A549 (cell line): ENCODE measurements around the gene UQCR11. TPM values are rescaled to one million over a fixed set of nuclear protein-coding genes. Genes with fewer than 3 reads are reported as not detected.

ENCODE experiments used
- ATAC-seq, 2 experiments: fragments of 200-7000 bp in 1 of 2; fragments of >200 bp in 1 of 2; cut with Nextera tagmentation in 1 of 2; cut with Tn5 transposase in 1 of 2; 3 replicates each; pipeline versions ENCODE4 v1.8.0 to v1.9.1; 2018 to 2020; ENCODE audit warnings: mild to moderate bottlenecking in 1 of 2, moderate library complexity in 1 of 2
- CTCF ChIA-PET: fragments of 300-600 bp; sonication (Branson Sonifier 250); formaldehyde crosslinking; extraction: SDS; loops from one replicate; lab custom pipeline; 2021; ENCODE audit warnings: antibody characterized with exemption, inconsistent platforms; lab: Yijun Ruan, JAX
- POLR2A ChIA-PET: fragments of 350-600 bp; formaldehyde crosslinking; extraction: SDS; loops from one replicate; lab custom pipeline; 2021; ENCODE audit warnings: antibody characterized with exemption, inconsistent platforms; lab: Yijun Ruan, JAX
- DNase-seq, 2 experiments: peaks; one replicate each; pipeline versions ENCODE4 v3.0.0 to v3.0.0-alpha.2; 2011 to 2016; ENCODE audit warnings: low read depth in 1 of 2, low spot score in 1 of 2
- FAIRE-seq: peaks from 2 replicates; lab custom pipeline; 2011; peaks lifted over from hg19 to GRCh38; lab: Jason Lieb, UNC
- H3K27ac ChIP-seq, 2 experiments: fragments of >200 bp; sonication (Bioruptor Twin); formaldehyde crosslinking; 3 replicates each; pipeline ENCODE4 v1.5.1; 2016 to 2017
- H3K4me1 ChIP-seq: fragments of >200 bp; sonication (Bioruptor Twin); formaldehyde crosslinking; 3 replicates; pipeline ENCODE4 v1.6.1; 2016
- H3K4me2 ChIP-seq: fragments of >200 bp; sonication (Bioruptor Twin); formaldehyde crosslinking; 3 replicates; pipeline ENCODE4 v1.6.1; 2016
- H3K4me3 ChIP-seq: fragments of >200 bp; sonication (Bioruptor Twin); formaldehyde crosslinking; 3 replicates; pipeline ENCODE4 v1.5.1; 2016
- H3K9me3 ChIP-seq: fragments of >200 bp; sonication (Bioruptor Twin); formaldehyde crosslinking; 3 replicates; pipeline ENCODE4 v1.6.1; 2016
- CEBPB ChIP-seq, 2 experiments: fragments of >200 bp in 1 of 2; sonication (Bioruptor Twin) in 1 of 2; formaldehyde crosslinking in 1 of 2; IDR thresholded peaks; 2 replicates each; pipeline ENCODE4 v1.6.1; 2012 to 2016
- CHD4 ChIP-seq: fragments of 200-600 bp; sonication (generic); IDR thresholded peaks from 2 replicates; pipeline ENCODE4 v1.6.1; 2016; ENCODE audit warnings: antibody characterized with exemption, mild to moderate bottlenecking, borderline replicate concordance
- EHMT2 ChIP-seq: fragments of 200-600 bp; sonication (generic); IDR thresholded peaks from 2 replicates; pipeline ENCODE4 v1.6.1; 2016; ENCODE audit warnings: antibody characterized with exemption, low read depth, mild to moderate bottlenecking, moderate library complexity
- EP300 ChIP-seq, 2 experiments: fragments of >200 bp; sonication (Bioruptor Twin); formaldehyde crosslinking; IDR thresholded peaks; 2 replicates in 1 of 2; 3 replicates in 1 of 2; pipeline ENCODE4 v1.6.1; 2016 to 2017
- FOSB ChIP-seq: fragments of 250-450 bp; sonication (Bioruptor Pico); IDR thresholded peaks from 2 replicates; pipeline ENCODE4 v1.5.0; 2020; ENCODE audit warnings: mild to moderate bottlenecking, moderate library complexity
- FOSL2 ChIP-seq, 2 experiments: fragments of 450-650 bp in 1 of 2; fragments of >200 bp in 1 of 2; sonication (Bioruptor Twin) in 1 of 2; formaldehyde crosslinking; IDR thresholded peaks; 2 replicates each; pipeline versions ENCODE4 v1.5.0 to v1.6.1; 2016 to 2020; ENCODE audit warnings: mild to moderate bottlenecking in 1 of 2, moderate library complexity in 1 of 2
- HEYL ChIP-seq: fragments of 250-450 bp; sonication (Bioruptor Pico); IDR thresholded peaks from 2 replicates; pipeline ENCODE4 v1.8.0; 2021; ENCODE audit warnings: mild to moderate bottlenecking, moderate library complexity
- HOXB13 ChIP-seq: fragments of 250-450 bp; sonication (Bioruptor Pico); IDR thresholded peaks from 2 replicates; pipeline ENCODE4 v1.5.0; 2020; ENCODE audit warnings: low read depth, mild to moderate bottlenecking, moderate library complexity
- KDM5A ChIP-seq: fragments of 200-600 bp; sonication (generic); IDR thresholded peaks from 2 replicates; pipeline ENCODE4 v1.6.1; 2016; ENCODE audit warnings: antibody characterized with exemption, mild to moderate bottlenecking
- NFE2L2 ChIP-seq: fragments of 150-350 bp; conservative IDR thresholded peaks from 2 replicates; pipeline ENCODE4 v1.6.1; 2014; ENCODE audit warnings: low read length
- NR3C1 ChIP-seq: fragments of >200 bp; sonication (Bioruptor Twin); formaldehyde crosslinking; IDR thresholded peaks from 3 replicates; pipeline ENCODE4 v1.6.1; 2017
- POLR2A ChIP-seq: IDR thresholded peaks from 2 replicates; pipeline ENCODE4 v1.6.1; 2012; ENCODE audit warnings: mild to moderate bottlenecking, low read length
- RCOR1 ChIP-seq: fragments of 150-350 bp; IDR thresholded peaks from 2 replicates; pipeline ENCODE4 v1.6.1; 2014; ENCODE audit warnings: antibody characterized with exemption, low read length, low read depth
- ZFP36 ChIP-seq: fragments of 450-650 bp; IDR thresholded peaks from 2 replicates; pipeline ENCODE4 v1.6.1; 2014; ENCODE audit warnings: borderline replicate concordance; ENCODE audit not compliant: partially characterized antibody
- whole genome bisulfite sequencing: methylation state at CpG from one replicate; pipeline ENCODE4 v1.1.6; 2017; ENCODE audit errors: missing lambda C conversion rate; 5-methylcytosine and 5-hydroxymethylcytosine counted together
- polyA plus RNA-seq, 4 experiments: library from polyadenylated mRNA; depleted of rRNA in 3 of 4; stranded (reverse); fragments of >200 nt; fragmentation: RNase III in 1 of 4; extraction: RNeasy Plus Mini Kit Qiagen cat#74134 plus additional on column Dnase treatment in 1 of 4; gene quantifications; 2 replicates in 3 of 4; 3 replicates in 1 of 4; pipeline ENCODE4 v1.2.3, GENCODE V29; 2011 to 2017
- TF ChIP-seq, protein P1 (sequence below): fragments of 450-650 bp; IDR thresholded peaks from 2 replicates; pipeline ENCODE4 v1.6.1; 2014; ENCODE audit warnings: antibody characterized with exemption
- TF ChIP-seq, protein P2 (sequence below): IDR thresholded peaks from 2 replicates; pipeline ENCODE4 v1.6.1; 2012; ENCODE audit warnings: low read depth, borderline replicate concordance
- TF ChIP-seq, protein P3 (sequence below): fragments of >200 bp; sonication (Bioruptor Twin); formaldehyde crosslinking; IDR thresholded peaks from 2 replicates; pipeline ENCODE4 v1.6.1; 2016
- TF ChIP-seq, protein P4 (sequence below): fragments of 250-450 bp; sonication (Bioruptor Pico); IDR thresholded peaks from 2 replicates; pipeline ENCODE4 v1.5.0; 2020; ENCODE audit warnings: low read depth, mild to moderate bottlenecking, moderate library complexity

UQCR11 gene
- polyA plus RNA-seq, 2 of the 4 experiments (the other 2 are of a cell fraction) = 111 to 152 TPM

DNA sequence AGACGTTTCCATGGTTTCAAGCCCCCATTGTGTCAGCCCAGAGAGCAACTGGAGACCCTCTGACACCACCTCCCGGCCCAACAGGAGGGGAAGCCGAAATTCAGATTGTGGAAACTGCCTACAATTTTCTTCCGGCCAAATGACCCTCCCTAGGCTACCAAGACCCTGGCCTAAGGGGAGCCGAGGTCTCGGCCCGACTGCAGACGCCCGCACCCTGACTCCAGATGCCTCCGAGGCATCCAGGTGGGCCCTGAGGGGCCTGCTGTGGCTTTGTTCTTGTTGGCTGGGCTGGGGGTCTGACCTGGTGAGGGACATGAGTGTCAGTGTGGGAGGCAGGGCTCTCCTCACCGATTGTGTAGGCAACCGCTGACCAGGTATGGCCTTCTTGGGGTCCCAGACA lies 46.7 kb downstream of the UQCR11 start:
- no peak for DNase-seq
- H3K27ac ChIP-seq = no peak overlapping the region
- TF ChIP-seq FOSL2 (IDR thresholded peaks at IDR 0.05) = no peak
- TF ChIP-seq FOSL2 (CRISPR knock-in tag; IDR thresholded peaks at IDR 0.05) = no peak
- no peak for TF ChIP-seq KDM5A
- no peak for TF ChIP-seq EHMT2
- TF ChIP-seq, protein P1, sequence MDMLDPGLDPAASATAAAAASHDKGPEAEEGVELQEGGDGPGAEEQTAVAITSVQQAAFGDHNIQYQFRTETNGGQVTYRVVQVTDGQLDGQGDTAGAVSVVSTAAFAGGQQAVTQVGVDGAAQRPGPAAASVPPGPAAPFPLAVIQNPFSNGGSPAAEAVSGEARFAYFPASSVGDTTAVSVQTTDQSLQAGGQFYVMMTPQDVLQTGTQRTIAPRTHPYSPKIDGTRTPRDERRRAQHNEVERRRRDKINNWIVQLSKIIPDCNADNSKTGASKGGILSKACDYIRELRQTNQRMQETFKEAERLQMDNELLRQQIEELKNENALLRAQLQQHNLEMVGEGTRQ = no peak
- no peak for TF ChIP-seq ZFP36
- TF ChIP-seq, protein P2, sequence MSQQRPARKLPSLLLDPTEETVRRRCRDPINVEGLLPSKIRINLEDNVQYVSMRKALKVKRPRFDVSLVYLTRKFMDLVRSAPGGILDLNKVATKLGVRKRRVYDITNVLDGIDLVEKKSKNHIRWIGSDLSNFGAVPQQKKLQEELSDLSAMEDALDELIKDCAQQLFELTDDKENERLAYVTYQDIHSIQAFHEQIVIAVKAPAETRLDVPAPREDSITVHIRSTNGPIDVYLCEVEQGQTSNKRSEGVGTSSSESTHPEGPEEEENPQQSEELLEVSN = no peak
- TF ChIP-seq, all 56 proteins: peak for 0
- Histone ChIP-seq H3K4me2 (no peak overlapping the region), H3K9me3 (no peaks in the 10 kb centered on the region), H3K4me1 (no peaks in the 10 kb centered on the region), H3K4me3 (no peak overlapping the region)
- ATAC-seq (no peak), FAIRE-seq (no peak)
- CTCF ChIA-PET = interaction anchor here (0.6 to 1.2 kb wide), 3 partner anchors 15 to 114 kb away, joined by 3 to 5 read pairs (median 4); no protein-coding TSS in a partner anchor
- POLR2A ChIA-PET = no interaction called here
- WGBS = 86% methylated on average over 12 of the region's 12 CpGs

DNA sequence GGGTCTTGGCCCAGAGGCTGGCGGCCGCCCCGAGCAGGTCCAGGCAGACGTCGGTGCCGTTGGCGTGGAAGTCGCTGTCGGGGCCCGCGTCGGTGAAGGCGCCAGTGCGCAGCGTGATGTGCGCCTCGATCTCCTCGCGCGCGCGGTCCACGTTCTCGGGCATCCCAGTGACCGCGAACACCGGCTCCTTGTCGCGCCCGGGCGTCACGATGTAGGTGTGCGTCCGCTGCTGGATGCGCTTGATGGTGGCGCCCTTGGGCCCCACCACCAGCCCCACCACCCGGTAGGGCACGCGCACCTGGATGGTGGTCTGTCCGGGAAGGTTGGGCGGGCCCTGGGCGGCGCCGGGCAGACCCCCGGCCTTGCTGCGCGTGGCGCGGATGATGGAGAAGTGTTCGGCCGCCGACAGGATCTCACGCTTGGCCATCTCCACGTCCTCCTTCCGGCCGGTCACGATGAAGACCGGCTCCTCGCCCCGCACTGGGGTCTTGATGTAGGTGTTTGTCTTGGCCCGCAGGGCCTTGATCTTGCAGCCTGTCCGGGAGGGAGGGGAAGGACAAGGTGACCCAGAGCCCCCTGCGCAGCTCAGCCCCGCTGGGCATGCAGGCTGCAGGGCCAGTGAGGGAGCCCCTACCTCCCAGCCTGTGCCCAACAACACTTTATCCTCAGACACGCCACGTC lies 48.7 kb downstream of the UQCR11 start:
- CTCF ChIA-PET = no interaction called here
- no peak for DNase-seq
- no peaks in the 10 kb centered on the region for H3K4me1 ChIP-seq
- no peak overlapping the region for H3K27ac ChIP-seq
- no peak overlapping the region for H3K4me3 ChIP-seq
- TF ChIP-seq RCOR1 (no peak), CEBPB (IDR thresholded peaks at IDR 0.05) (no peak), HOXB13 (no peak)
- TF ChIP-seq, protein P3, sequence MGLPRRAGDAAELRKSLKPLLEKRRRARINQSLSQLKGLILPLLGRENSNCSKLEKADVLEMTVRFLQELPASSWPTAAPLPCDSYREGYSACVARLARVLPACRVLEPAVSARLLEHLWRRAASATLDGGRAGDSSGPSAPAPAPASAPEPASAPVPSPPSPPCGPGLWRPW = no peak
- no peak for ATAC-seq
- FAIRE-seq = no peak
- POLR2A ChIA-PET = no interaction called here
- H3K9me3 ChIP-seq = no peaks in the 10 kb centered on the region
- WGBS = 96% methylated on average over 48 of the region's 66 CpGs
- H3K4me2 ChIP-seq = no peak overlapping the region

DNA sequence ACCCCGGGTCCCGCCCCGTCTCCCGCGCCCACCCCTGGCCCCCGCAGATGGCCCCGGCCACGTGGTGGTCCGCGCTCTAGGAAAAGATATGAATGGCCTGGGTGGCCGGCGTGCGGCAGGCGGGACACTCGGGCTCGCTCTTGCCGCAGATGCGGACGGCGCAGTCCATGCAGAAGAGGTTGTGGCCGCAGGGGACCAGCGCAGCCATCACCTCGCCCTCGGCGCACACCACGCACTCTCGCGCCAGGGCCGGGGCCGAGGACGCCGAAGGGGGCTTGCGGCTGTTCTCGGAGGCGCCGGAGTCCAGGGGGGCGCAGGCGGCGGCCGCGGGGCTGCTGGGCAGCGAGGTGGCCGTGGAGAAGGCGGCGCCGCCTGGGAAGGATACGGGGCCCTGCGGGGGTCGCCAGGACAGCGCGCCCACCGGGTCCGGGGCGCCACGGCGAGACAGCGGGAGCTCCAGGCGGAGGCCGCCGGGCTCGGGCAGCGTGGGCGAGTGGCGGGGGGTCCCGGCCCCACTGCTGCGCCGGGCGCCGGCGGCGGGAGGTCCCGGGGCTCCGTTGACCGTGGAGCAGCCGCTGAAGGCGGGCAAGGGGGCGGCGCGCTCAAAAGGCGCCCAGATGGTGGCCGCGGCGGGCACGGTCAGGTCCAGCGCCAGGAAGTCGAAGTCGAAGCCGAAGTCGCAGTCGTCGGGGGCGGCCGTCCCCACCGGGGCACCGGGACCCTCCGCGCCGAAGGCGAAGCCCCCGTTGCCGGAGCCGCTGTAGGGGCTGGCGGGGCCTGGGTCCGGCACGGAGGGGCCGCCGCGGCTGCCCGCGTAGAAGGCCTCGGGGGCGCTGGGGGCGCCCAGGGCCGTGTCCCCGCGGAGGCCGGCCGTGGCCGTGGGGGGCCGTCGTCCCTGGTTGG lies 49.5 kb downstream of the UQCR11 start:
- ChIA-PET POLR2A (no interaction called here), CTCF (no interaction called here)
- ATAC-seq (no peak), FAIRE-seq (no peak), DNase-seq (no peak)
- H3K9me3 ChIP-seq = no peaks in the 10 kb centered on the region
- 95% methylated on average over 64 of the region's 121 CpGs for WGBS
- H3K4me2 ChIP-seq = no peak overlapping the region
- no peaks in the 10 kb centered on the region for H3K4me1 ChIP-seq
- TF ChIP-seq, protein P4, sequence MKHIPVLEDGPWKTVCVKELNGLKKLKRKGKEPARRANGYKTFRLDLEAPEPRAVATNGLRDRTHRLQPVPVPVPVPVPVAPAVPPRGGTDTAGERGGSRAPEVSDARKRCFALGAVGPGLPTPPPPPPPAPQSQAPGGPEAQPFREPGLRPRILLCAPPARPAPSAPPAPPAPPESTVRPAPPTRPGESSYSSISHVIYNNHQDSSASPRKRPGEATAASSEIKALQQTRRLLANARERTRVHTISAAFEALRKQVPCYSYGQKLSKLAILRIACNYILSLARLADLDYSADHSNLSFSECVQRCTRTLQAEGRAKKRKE (CRISPR knock-in tag) = no peak
- TF ChIP-seq, protein P3 = no peak
- no peak for TF ChIP-seq FOSB (CRISPR knock-in tag)
- TF ChIP-seq EP300 (IDR thresholded peaks at IDR 0.05) = no peak
- no peak for TF ChIP-seq CHD4
- no peak for TF ChIP-seq POLR2A
- no peak for TF ChIP-seq NR3C1
- TF ChIP-seq, protein P2 = no peak
- no peak for TF ChIP-seq NFE2L2
- TF ChIP-seq FOSL2 (IDR thresholded peaks at IDR 0.05) = no peak
- TF ChIP-seq FOSL2 (CRISPR knock-in tag; IDR thresholded peaks at IDR 0.05) = no peak
- no peak for TF ChIP-seq HEYL (CRISPR knock-in tag)
- no peak overlapping the region for H3K27ac ChIP-seq
- no peak overlapping the region for H3K4me3 ChIP-seq
